BLaER1 treated with 17β-estradiol and CSF1 and Interleukin-3, amounts not matched to agents 10 nM and 100 nM (cell line): ENCODE data around the gene P4HA2.

Experiments used
- H3K27ac ChIP-seq, 11 experiments: shearing (Covaris generic); formaldehyde crosslinking; 2 replicates each; pipeline ENCODE4 v1.8.1; 2022
- H3K27me3 ChIP-seq, 11 experiments: shearing (Covaris generic); formaldehyde crosslinking; 2 replicates each; pipeline ENCODE4 v1.8.1; 2022
- H3K36me3 ChIP-seq, 11 experiments: shearing (Covaris generic); formaldehyde crosslinking; 2 replicates each; pipeline ENCODE4 v1.8.1; 2022
- H3K4me1 ChIP-seq, 10 experiments: shearing (Covaris generic); formaldehyde crosslinking; 2 replicates each; pipeline ENCODE4 v1.8.1; 2022
- H3K4me2 ChIP-seq, 11 experiments: shearing (Covaris generic); formaldehyde crosslinking; 2 replicates each; pipeline ENCODE4 v1.8.1; 2022
- H3K4me3 ChIP-seq, 10 experiments: shearing (Covaris generic); formaldehyde crosslinking; 2 replicates each; pipeline ENCODE4 v1.8.1; 2022
- H3K9ac ChIP-seq, 11 experiments: shearing (Covaris generic); formaldehyde crosslinking; 2 replicates each; pipeline ENCODE4 v1.8.1; 2022
- H3K9me3 ChIP-seq, 11 experiments: shearing (Covaris generic); formaldehyde crosslinking; replicated peaks in 1 of 11; 2 replicates each; pipeline ENCODE4 v1.8.1; 2022
- H4K20me1 ChIP-seq, 11 experiments: shearing (Covaris generic); formaldehyde crosslinking; 2 replicates each; pipeline ENCODE4 v1.8.1; 2022
- Cebpa-rat ChIP-seq, 11 experiments: shearing (Covaris generic); IDR thresholded peaks; 2 replicates each; pipeline ENCODE4 v1.8.1; 2022

The P4HA2 gene

GRCh38 chr5:132227485-132228240, at the start of gene P4HA2:
Gene P4HA2 (minus strand): TSS chr5:132227853. CDS start chr5:132218626, 9,227 bp downstream.
- Histone ChIP-seq H3K36me3 (no peaks in the 10 kb centered on the region), H3K27me3 (peaks cover 0 to 8% (median 0%) of the 10 kb centered on the region in 11 experiments; a peak in 3 of 22 replicates), H3K9ac (peak within 1 kb of the TSS; percentile 75 to 88 (median 82)), H3K4me3 (peak within 1 kb of the TSS; percentile 71 to 88 (median 80)), H3K27ac (peak within 1 kb of the TSS; percentile 58 to 86 (median 81)), H3K9me3 (no peaks in the 10 kb centered on the region), H4K20me1 (peaks cover 0 to 29% (median 0%) of the 10 kb centered on the region in 11 experiments; a peak in 2 of 22 replicates), H3K4me1 (peaks cover 39 to 97% (median 87%) of the 10 kb centered on the region in 10 experiments), H3K4me2 (peak within 1 kb of the TSS; percentile 91 to 100 (median 98))
- TF ChIP-seq Cebpa-rat (IDR thresholded peaks at IDR 0.05) = no peak

DNA sequence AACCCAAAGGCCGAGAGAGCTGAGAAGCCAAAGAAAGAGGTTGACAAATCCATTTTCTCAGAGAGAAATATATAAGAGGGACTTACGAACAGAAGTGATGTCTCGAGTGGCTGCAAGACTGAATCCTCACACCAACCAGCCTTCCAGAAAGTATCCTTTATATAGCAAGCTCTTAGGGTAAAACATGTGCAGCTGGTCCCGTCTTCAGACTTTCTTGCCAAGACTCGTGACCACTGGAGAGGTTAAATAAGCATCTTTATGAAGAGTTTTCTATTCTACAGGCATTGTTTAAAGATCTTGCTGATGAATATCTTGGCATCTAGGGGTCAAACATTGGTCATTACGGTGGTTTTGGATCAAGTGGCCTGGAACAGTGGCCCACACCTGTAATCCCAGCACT, 49.6 kb upstream of the P4HA2 start:
- no peaks in the 10 kb centered on the region for H3K36me3 ChIP-seq
- no peak overlapping the region for H3K4me3 ChIP-seq
- no peak for TF ChIP-seq Cebpa-rat (IDR thresholded peaks at IDR 0.05)
- H3K4me2 ChIP-seq = no peak overlapping the region
- H3K9ac ChIP-seq = no peak overlapping the region
- peaks cover 0 to 1% (median 0%) of the 10 kb centered on the region in 11 experiments; a peak in 4 of 22 replicates for H3K9me3 ChIP-seq
- no peaks in the 10 kb centered on the region; a peak in 2 of 22 replicates for H4K20me1 ChIP-seq
- peaks cover 13 to 21% (median 16%) of the 10 kb centered on the region in 10 experiments; a peak in 19 of 20 replicates for H3K4me1 ChIP-seq
- H3K27me3 ChIP-seq = no peaks in the 10 kb centered on the region
- no peak overlapping the region for H3K27ac ChIP-seq

- H3K4me3 ChIP-seq = no peak overlapping the region
- peaks cover 0 to 8% (median 0%) of the 10 kb centered on the region in 11 experiments; a peak in 2 of 22 replicates for H4K20me1 ChIP-seq
- H3K4me1 ChIP-seq = peaks cover 0 to 35% (median 25%) of the 10 kb centered on the region in 10 experiments; a peak in 18 of 20 replicates
- TF ChIP-seq Cebpa-rat (IDR thresholded peaks at IDR 0.05) = no peak
- no peaks in the 10 kb centered on the region for H3K9me3 ChIP-seq
- peaks cover 0 to 12% (median 3%) of the 10 kb centered on the region in 11 experiments; a peak in 5 of 22 replicates for H3K27me3 ChIP-seq
- no peaks in the 10 kb centered on the region for H3K36me3 ChIP-seq
- H3K27ac ChIP-seq = no peak overlapping the region
- no peak overlapping the region for H3K9ac ChIP-seq
- H3K4me2 ChIP-seq = no peak overlapping the region
Measured at GRCh38 chr5:132275367-132276220, 47.9 kb upstream of the P4HA2 start.

DNA sequence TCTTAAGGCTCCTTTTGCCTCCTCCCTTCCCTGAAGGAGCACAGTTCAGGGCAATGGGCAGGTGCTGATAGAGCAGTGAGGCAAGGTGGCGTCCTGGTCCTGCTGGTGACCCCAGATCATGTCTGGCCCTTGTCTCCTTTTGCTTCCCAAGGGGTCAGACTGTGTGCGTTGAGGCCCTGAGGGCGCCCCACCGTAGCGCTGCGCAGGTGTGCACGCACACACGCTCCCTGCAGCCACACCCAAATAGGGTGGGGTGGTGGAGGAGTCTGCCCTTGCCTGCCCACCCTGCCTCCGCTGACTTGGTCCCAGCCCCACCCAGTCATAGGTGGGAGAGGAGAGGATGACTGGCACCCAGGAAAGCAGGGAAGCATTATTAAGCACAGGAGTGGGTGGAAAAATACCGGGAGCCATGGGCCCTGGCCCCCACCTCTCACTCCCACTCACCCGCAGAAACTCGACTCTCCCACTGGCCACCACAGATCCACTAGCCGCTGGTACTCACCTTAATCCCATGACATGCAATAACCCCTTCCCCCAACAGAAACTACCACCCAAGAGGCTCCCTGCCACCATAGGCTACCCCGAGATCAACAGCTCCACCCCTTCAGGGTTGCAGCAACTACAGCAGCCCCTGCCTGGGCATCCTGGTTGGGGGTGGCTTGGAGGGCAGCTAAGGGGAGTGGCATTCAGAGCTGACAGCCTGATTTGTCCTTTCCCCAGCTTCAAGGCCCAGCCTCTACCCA, 46.6 kb upstream of the P4HA2 start:
- H3K9ac ChIP-seq = no peak overlapping the region
- no peak overlapping the region for H3K4me2 ChIP-seq
- H4K20me1 ChIP-seq = peaks cover 0 to 14% (median 0%) of the 10 kb centered on the region in 11 experiments; a peak in 2 of 22 replicates
- no peaks in the 10 kb centered on the region for H3K9me3 ChIP-seq
- H3K4me1 ChIP-seq = peaks cover 0 to 34% (median 21%) of the 10 kb centered on the region in 10 experiments; a peak in 15 of 20 replicates
- peaks cover 0 to 12% (median 3%) of the 10 kb centered on the region in 11 experiments; a peak in 5 of 22 replicates for H3K27me3 ChIP-seq
- no peak for TF ChIP-seq Cebpa-rat (IDR thresholded peaks at IDR 0.05)
- no peak overlapping the region for H3K27ac ChIP-seq
- H3K4me3 ChIP-seq = no peak overlapping the region
- H3K36me3 ChIP-seq = no peaks in the 10 kb centered on the region

GRCh38 chr5:132273631-132274030, 46.0 kb upstream of the P4HA2 start:
- Histone ChIP-seq H3K9me3 (no peaks in the 10 kb centered on the region), H3K4me3 (no peak overlapping the region)

DNA sequence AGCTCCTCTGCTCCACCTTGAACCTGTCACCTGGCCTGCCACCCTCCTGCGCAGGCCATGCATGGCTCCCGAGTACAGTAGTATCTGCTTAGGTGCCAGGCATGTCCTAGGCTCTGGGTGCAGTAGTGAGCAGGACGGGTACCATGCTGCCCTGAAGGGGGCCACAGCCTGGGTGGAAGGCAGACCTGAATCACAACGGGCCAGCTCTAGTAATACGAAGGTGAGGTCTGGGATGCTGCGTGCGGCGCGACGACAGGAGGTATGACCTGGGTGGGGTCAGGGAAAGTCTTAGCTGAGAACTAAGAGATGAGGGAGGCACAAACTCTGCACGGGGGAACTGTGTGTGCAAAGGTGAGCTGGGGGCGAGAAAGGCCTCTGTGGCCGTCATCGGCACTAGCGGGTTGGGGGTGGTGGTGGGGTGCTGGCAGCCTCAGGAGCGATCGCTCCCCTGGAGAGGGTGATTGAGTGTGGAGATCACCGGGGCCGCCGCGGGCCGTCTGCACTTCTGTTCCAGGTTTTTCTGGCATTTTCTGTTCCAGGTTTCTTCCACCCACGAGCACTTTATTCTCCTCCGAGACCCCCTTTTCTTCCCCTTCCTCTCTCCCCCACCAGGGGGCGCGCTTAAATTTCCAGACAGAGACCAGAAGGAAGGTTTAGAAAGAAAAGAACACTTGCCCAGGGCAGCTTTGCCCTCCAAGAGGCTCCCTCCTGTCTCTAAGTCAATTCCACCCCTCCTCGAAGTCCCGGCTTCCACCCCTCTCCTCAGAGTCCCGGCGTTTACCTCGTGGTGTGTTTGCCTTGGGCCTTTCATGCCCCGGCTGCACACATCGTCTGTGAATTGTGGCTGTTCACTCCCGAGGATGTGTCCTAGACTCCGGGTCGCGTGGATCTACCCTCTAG, 44.9 kb upstream of the P4HA2 start:
- H3K36me3 ChIP-seq = no peaks in the 10 kb centered on the region
- H3K4me1 ChIP-seq = peaks cover 0 to 22% (median 12%) of the 10 kb centered on the region in 10 experiments; a peak in 9 of 20 replicates
- H3K27me3 ChIP-seq = peaks cover 0 to 12% (median 3%) of the 10 kb centered on the region in 11 experiments; a peak in 5 of 22 replicates
- H3K27ac ChIP-seq = no peak overlapping the region
- no peak overlapping the region for H3K9ac ChIP-seq
- peaks cover 0 to 14% (median 0%) of the 10 kb centered on the region in 11 experiments; a peak in 2 of 22 replicates for H4K20me1 ChIP-seq
- peak overlapping the region in 6 of 11 experiments; percentile 46 to 85 (median 70); a peak in 6 of 22 replicates for H3K4me2 ChIP-seq
- TF ChIP-seq Cebpa-rat (IDR thresholded peaks at IDR 0.05) = no peak
- no peaks in the 10 kb centered on the region for H3K9me3 ChIP-seq
- H3K4me3 ChIP-seq = no peak overlapping the region

More at GRCh38 chr5:132273631-132274030, 46.0 kb upstream of the P4HA2 start:
- Histone ChIP-seq H3K27ac (no peak overlapping the region), H3K4me2 (no peak overlapping the region), H3K9ac (no peak overlapping the region), H3K27me3 (peaks cover 0 to 12% (median 3%) of the 10 kb centered on the region in 11 experiments; a peak in 5 of 22 replicates), H4K20me1 (peaks cover 0 to 14% (median 0%) of the 10 kb centered on the region in 11 experiments; a peak in 2 of 22 replicates), H3K36me3 (no peaks in the 10 kb centered on the region), H3K4me1 (peaks cover 0 to 28% (median 15%) of the 10 kb centered on the region in 10 experiments; a peak in 15 of 20 replicates)
- no peak for TF ChIP-seq Cebpa-rat (IDR thresholded peaks at IDR 0.05)
